GM10266 (cell line): Measurements from ENCODE around the gene ZC2HC1B.

ENCODE experiments used
- DNase-seq: peaks from one replicate; pipeline ENCODE4 v3.0.0; 2012; ENCODE audit errors: extremely low spot score
- TF ChIP-seq, protein P1 (sequence below): IDR thresholded peaks from 2 replicates; pipeline ENCODE4 v1.5.1; 2012; ENCODE audit warnings: mild to moderate bottlenecking, low read depth; ENCODE audit not compliant: control insufficient read depth, insufficient read depth; ENCODE audit errors: missing control alignments

The ZC2HC1B gene, protein sequence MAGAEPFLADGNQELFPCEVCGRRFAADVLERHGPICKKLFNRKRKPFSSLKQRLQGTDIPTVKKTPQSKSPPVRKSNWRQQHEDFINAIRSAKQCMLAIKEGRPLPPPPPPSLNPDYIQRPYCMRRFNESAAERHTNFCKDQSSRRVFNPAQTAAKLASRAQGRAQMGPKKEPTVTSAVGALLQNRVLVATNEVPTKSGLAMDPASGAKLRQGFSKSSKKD

DNA sequence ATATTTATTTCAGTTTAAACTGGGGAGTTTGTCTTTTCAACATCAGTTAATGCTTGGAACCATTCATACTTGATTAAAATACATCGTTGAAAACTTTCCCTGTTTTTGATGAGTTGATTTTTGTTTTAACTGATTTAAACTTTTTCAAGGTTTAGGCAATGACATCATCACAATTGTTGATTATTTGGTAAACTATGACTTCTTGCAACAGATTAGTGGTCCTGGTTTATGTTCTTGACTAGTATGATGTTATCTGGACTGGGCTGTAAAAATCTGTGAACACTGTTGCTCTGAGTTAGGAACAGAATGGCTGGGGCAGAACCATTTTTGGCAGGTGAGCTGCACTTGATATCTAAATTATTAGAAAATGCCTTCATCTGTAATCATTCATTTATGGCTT lies at the start of gene ZC2HC1B:
Gene ZC2HC1B, plus strand, starts transcription at position 241 of the 400 bp plus-strand sequence. Its CDS starts 66 bp downstream, at position 307.
- DNase-seq = no peak
- TF ChIP-seq, protein P1, sequence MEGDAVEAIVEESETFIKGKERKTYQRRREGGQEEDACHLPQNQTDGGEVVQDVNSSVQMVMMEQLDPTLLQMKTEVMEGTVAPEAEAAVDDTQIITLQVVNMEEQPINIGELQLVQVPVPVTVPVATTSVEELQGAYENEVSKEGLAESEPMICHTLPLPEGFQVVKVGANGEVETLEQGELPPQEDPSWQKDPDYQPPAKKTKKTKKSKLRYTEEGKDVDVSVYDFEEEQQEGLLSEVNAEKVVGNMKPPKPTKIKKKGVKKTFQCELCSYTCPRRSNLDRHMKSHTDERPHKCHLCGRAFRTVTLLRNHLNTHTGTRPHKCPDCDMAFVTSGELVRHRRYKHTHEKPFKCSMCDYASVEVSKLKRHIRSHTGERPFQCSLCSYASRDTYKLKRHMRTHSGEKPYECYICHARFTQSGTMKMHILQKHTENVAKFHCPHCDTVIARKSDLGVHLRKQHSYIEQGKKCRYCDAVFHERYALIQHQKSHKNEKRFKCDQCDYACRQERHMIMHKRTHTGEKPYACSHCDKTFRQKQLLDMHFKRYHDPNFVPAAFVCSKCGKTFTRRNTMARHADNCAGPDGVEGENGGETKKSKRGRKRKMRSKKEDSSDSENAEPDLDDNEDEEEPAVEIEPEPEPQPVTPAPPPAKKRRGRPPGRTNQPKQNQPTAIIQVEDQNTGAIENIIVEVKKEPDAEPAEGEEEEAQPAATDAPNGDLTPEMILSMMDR = no peak

DNA sequence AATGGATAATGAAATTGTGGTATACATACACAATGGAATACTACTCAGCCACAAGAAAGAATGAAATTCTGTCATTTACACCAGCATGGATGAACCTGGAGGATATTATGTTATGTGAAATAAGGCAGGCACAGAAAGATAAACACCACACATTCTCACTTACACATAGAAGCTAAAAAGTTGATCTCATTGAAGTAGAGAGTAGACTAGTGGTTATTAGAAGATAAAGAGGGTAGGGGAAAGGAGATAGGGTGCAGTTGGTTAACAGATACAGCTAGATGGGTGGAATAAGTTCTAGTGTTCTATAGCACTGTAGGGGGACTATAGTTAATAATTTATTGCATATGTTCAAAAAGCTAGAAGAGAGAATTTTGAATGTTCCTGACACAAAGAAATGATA lies 46.7 kb upstream of the ZC2HC1B start:
- no peak for DNase-seq
- TF ChIP-seq, protein P1 = no peak

DNA sequence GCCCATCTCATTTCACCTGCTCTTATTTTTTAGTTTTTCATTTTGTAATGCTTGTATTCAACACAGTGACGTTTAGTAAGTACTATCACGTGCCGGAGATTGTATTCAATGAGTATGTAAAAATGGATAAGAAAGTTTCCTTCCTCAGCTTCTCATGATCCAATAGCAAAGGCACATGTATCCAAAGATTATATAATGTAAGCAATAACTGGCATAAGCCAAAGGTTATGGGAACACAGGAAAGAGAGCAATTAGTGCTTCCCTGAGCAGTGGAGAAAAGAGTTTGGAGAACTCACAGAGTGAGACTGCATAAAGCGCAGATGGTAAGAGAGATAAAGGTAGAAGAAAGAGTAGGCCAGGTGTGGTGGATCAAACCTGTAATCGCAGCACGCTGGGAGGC lies 42.9 kb upstream of the ZC2HC1B start:
- DNase-seq = no peak
- TF ChIP-seq, protein P1 = no peak

DNA sequence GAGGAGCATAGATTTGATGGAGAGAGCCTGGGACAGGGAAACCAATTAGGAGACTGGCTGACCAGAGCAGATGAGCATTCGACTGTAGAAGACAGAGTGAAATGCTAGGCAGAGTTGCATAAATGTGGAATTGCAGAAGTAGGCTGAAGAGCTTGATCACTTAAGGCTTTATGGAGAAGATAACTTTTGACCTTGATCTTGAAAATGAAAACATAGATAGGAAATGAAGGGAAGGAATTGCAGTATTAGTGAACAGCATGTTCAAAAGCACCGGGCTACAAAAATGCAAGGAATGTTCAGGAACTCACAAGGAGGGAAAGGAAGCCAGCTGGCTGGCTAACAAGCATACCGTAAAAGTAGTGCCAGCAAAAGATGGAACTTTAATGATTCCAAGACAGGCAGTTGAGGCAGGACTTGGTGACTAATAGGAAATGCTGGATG lies 41.7 kb upstream of the ZC2HC1B start:
- TF ChIP-seq, protein P1 = no peak
- no peak for DNase-seq

DNA sequence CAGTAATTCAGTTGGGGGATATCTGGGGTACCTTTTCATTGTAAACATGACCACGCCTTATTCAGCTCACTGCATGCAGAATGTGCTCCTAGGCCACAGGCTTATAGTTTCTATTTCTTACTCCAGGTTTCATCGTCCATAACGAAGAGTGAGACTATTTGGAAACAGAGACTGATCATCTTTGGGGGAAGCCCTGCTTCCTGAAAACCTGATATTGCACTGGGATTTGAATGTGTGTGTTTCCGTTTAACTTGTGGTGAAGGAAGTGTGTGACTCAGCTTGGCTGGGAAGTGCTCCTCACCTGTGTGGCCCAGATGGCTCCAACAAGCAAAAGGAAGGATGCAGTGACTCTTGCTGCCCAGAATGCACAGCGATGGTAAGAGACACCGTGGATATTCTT lies 40.7 kb upstream of the ZC2HC1B start:
- TF ChIP-seq, protein P1 = no peak
- no peak for DNase-seq

DNA sequence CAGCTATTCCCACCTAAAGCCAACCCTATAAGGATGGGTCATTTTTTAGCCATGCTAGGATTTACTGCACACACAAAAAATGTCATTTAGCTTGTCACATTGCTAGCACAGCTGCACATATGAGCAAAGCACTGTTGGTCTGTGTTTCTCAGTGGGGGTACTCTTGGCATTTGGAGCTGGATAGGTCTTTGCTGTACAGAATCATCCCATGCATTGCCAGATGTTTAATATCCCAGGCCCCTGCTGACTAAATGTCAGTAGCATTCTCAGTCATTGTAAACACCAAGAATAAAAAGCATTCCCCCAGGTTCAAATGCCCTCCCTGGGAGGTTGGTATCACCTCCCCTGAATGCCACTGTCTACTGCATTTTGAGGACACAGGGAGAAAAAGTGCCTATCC lies 35.7 kb upstream of the ZC2HC1B start:
- TF ChIP-seq, protein P1 = no peak
- no peak for DNase-seq

DNA sequence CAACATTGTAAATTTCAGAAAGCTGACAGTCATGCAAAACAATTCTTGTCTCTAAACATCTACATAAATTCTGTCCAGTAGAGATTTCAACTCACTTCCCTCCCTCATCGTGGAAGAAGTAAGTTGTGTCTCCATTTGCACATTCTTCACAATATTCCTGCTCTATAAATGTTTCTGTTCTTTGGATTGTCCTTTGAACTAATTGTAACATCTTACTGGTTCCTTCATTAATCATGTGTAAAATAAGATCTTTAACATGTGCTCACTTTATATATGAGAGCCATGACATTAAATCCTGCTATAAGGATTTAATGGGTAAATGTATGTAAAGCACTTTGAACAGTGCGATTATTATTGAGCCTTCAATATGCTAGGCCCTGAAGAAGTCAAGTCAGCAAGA lies 28.1 kb upstream of the ZC2HC1B start:
- TF ChIP-seq, protein P1 = no peak
- no peak for DNase-seq
